Measurements from ENCODE around the gene ASCC2.
A peak's percentile ranks its signal among the peaks of the same experiment; 100 is the strongest.
"Not testable (repeated sequence)": the region's sequence is repeated elsewhere in the genome, so short reads cannot be mapped to it uniquely, and the experiment has no call there.

The ASCC2 gene

DNA sequence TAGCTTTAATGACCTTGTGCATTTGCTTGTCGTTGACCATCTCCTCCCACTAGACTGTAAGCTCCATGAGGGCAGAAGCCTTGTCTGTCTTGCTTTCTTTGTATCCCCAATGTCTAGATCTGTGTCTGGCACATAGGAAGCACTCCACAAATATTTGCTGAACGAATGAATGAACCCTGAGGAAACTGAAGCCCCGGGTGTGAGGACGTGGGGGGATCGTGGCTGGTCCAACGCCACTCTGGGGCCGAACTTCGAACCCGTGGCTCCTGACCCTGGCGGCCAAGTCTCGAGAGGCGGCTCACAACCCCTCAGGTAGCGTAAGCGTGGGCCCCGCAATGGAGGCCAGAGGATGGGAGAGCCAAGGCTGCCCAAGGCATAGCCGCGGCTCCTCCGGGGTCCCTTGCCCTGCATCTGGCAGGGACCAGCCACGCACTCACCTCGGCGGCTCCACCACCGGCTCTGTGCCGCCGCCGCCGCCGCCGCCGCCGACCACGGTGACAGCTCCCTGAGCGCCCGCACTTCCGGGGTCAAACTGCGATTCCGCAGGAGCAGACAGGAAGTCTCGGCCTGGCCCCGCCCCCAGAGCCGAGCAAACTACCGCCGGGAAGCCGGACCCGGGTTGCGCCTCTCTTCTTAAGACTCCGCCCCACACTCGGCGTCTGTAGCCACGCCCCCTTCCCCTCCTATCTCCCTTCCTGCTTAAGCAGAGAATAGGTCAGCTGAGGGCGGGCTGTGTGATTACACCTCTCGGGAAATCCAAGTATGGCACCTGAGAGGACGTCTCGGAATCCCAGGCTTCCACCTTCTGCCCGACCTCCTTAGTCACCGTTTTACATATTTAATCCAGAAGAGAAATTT, at the start of gene ASCC2:
Gene ASCC2, minus strand, starts transcription at position 534 of the 858 bp plus-strand sequence. CDS start 5,949 bp downstream, outside the sequence.
- DNase-seq: peak; percentile 92 to 97 (median 94)

GRCh38 chr22:29887358-29887757, 49.3 kb upstream of the ASCC2 start:
- no peak for DNase-seq

GRCh38 chr22:29886596-29886995, 48.5 kb upstream of the ASCC2 start:
- no peak for DNase-seq

DNA sequence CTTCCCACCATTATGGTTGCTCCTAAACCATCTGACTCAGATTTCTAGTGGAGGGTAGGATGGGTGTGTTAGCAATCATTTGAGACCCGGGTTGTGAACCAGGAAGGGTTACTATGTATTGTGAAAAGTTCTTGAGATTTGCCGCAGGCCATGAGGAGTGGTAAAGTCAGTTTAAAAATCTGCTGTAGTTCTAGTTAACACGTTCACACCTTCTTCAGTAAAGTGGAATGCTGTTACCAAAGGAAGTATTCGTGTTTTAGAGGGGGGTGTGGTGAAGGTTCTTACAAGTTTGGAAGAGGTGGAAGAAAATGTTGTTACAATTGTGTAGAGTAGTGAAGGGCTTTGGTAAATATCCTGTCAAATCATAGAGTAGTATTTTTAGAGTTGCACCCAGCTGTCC, 47.5 kb upstream of the ASCC2 start:
- DNase-seq: no peak

DNA sequence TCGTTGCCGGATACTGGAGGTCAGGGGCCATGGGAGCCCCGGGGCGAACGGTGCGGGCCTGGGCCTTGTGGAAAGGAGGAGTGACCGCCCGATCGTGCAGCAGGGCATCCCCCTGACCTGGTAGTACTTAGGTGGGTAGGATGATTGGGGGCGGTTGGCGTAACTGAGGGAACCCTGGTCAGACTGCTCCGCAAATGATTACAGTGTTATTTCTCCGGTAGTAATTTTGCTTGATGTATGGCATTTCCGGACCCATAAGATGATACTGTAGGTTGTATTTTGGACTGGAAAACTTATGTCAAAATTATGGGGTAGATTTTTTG, 45.7 kb upstream of the ASCC2 start:
- DNase-seq: peak in 1 of 3 experiments; percentile 25

- peak; percentile 87 to 91 (median 88) for DNase-seq
Observed at GRCh38 chr22:29883045-29883774, 45.1 kb upstream of the ASCC2 start, which contains the start of gene MTMR3. Gene MTMR3, plus strand, starts transcription at chr22:29883174. Its CDS starts 87,886 bp downstream, at chr22:29971060.

DNA sequence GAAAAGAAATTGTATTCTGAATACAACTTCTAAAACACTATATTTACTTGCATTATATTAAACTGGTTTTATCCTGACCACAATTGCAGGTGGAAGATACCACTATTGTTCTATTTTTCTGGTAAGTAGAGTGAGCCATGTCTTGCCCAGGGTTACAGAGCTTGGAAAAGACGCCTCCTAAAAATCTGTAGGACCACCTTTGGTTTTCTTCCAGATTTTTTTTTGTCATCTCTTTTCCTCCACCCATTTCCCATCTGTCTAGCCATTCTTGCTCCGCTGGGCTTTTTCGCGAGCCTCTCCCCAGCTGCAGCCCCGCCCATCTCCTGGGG, 44.6 kb upstream of the ASCC2 start:
- DNase-seq: no peak

- DNase-seq: no peak
Observed at GRCh38 chr22:29879753-29880152, 41.7 kb upstream of the ASCC2 start.

- no peak for DNase-seq
Observed at GRCh38 chr22:29877620-29878019, 39.5 kb upstream of the ASCC2 start.

GRCh38 chr22:29873943-29874342, 35.9 kb upstream of the ASCC2 start:
- no peak for DNase-seq

DNA sequence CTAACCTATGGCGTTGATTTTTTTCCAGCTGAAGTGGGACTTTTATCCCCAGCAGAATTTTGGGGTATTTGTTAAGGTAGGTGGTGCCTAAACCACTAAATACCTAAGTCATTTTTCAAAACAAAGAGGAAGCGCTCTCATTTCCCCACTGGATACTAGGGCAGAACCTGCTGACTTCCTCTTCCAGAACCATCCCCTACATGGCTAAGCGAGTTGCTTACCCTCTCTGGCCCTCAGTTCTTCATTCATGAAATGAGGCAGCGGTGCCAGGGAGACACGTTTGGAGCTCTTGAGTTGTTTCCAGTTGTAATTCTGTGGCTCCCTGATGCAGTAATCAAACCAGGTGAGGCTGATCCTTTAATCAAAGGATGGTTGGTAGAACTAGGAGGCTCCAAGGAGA, 34.9 kb upstream of the ASCC2 start:
- DNase-seq: no peak

DNA sequence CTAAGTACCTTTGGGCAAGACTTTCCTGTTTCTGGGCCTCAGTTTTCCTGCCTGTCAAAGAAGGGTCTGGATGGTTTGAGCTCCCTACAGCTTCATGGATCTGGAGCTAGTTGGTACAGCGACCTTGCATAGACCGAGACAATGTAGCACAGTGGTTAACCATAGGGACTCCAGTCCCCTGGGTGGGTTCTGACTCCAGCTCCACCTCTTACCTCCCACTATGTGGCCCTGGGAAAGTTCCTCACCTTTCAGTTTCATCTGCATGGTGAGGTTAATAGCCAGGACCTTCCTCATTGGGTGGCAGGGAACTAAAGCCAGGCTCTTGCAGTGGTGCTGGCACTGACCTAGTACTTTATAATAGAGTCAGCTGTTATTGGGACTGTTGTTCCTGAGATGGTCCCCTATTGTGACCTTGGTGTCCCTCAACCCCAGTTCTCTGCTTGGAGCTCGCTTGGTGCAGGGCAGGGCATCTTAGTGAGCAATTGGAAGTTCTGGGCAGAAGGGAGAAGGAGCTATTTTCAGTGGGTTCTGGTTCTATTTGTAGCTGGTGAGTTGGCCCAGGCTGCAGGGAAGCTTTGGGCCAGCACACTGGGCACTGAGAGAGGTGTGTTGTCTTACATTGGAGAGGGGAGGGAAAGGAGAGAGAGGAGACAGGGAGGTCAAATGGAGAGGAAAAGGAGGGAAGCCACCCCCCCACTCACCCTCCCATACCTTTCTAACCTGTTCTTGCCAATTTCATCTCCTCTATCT, 34.2 kb upstream of the ASCC2 start:
- no peak for DNase-seq

- peak; percentile 50 to 82 (median 77) for DNase-seq
Observed at GRCh38 chr22:29871684-29872083, 33.6 kb upstream of the ASCC2 start.

- no peak for DNase-seq
Observed at GRCh38 chr22:29870574-29870973, 32.5 kb upstream of the ASCC2 start.

DNA sequence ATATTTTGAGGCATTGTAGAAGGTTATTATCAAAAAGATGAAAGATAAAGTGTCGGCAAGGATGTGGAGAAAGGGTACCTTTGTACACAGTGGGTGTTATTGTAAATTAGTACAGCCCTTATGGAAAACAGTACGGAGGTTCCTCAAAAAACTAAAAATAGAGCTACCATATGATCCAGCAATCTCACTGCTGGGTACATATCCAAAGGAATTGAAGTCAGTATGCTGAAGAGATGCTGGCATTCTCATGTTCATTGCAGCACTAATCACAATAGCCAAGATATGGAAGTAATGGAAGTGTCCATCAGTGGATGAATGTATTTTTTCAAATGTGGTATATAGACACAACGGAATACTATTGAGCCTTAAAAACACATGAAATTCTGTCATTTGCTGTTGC, 29.8 kb upstream of the ASCC2 start:
- DNase-seq: no peak

GRCh38 chr22:29867260-29867659, 29.2 kb upstream of the ASCC2 start:
- DNase-seq: no peak

DNA sequence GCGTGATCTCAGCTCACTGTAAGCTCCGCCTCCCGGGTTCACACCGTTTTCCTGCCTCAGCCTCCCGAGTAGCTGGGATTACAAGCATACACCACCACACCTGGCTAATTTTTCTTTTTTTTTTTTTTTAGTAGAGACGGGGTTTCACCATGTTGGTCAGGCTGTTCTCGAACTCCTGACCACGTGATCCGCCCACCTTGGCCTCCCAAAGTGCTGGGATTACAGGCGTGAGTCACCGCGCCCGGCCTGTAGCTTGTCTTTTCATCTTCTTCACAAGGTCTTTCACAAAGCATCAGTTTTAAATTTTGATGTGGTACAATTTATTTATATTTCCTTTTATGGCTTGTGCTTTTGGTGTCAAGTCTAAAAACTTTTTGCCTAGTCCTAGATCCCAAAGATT, 27.5 kb upstream of the ASCC2 start:
- not testable (repeated sequence) for DNase-seq

- no peak for DNase-seq
Observed at GRCh38 chr22:29861672-29862297, 23.7 kb upstream of the ASCC2 start.

DNA sequence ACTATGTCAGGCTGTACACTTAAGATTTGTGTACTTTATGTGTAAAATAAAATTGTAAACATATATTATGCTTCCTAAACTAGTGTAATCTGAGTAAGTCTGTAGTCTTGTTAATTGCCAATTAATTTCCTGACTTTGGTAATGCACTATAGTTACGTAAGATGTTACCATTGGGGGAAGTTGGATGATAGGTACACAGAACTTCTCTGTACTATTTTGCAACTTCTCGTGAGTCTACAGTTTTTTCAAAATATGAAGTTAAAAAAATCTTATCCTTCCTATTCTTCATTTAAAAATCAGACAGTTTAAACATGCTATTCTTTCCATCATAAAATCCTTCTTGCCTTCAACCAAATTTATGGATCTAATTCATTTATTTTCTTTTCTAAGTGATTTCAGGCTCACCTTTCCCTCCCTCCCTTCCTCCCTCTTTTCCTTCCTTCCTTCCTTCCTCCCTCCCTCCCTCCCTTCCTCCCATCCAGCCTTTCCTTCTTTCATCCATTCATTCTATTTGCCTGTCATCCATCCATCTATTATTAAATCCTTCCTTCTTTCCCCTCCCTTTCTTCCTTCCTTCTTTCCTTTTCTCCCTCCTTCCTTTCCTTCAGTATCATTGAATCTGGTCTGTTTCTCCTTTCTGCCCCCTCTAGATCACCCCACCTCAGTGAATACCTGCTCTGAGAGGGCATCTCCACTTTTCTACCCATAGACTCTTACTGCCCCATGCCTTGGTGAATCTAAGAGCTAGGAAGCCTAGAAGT, 22.1 kb upstream of the ASCC2 start:
- no peak for DNase-seq

DNA sequence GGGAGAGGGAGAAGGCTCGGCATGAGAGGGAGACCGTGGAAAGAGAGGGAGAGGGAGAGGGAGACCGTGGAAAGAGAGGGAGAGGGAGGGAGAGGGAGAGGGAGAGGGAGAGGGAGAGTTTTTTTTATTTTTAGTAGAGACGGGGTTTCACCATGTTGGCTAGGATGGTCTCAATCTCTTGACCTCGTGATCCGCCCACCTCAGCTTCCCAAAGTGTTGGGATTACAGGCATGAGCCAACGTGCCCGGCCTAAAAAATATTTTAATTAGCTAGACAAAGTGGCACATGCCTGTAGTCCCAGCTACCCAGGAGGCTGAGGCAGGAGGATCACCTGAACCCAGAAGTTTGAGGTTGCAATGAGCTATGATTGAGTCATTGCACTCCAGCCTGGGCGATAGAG, 21.0 kb upstream of the ASCC2 start:
- DNase-seq: not testable (repeated sequence)

DNA sequence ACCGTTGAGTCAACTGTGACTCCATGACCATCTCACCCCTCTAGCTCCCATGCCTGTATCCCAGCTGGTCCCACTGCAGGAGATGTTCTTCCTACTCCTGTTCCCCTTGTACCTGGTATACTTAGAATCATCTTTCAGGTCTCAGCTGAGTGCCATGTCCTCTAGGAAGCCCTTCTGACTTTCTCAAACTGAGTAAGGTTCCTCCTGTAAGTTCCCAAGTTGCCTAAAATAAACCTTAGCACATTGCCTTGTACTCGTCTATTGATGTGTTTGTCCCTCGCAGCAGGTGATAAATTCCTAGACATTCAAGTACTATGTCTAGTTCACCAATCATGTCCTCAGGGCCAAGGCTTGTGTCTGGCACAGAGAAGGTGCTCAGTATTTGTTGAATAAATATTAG, 18.4 kb upstream of the ASCC2 start:
- no peak for DNase-seq

DNA sequence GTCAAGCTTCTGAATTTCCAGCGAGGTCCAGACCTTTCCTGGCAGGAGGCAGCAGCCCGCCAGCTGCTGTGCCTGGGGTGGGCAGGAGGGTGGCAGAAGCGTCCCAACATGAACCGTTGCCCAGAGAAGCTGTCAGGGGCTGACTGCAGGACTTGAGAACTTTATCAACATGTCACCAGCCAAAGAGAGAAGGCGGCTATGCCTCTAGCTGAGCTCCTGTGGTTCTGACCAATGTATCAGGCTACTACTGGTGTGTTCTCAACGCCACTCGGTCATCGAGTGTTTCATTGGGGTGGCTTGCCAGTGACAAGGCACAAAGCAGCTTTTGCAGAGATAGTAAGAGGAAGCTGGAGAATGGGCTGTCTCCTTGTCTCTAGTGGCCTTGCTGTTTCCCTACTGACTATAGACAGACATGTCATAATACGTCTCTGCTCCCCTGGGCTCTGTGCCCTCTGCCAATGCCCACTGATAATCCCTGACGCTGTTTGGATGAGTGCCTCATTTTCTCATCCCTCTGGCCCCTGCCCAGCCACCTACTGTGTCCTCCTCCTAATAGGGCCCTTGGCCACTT, 17.6 kb upstream of the ASCC2 start:
- DNase-seq: no peak
